Neural progenitor cell (in vitro differentiated cells): Measurements from ENCODE around the gene CREB3. TPM values are rescaled to one million over a fixed set of nuclear protein-coding genes. Genes with fewer than 3 reads are reported as not detected.

Source experiments
- DNase-seq: peaks from one replicate; pipeline ENCODE4 v3.0.0-alpha.2; 2016; ENCODE audit warnings: low spot score
- H2AFZ ChIP-seq: fragments of 200-600 bp; sonication (generic); replicated peaks from 2 replicates; pipeline ENCODE4 v1.6.1; 2016; ENCODE audit warnings: antibody characterized with exemption
- H3F3A ChIP-seq: fragments of 200-600 bp; sonication (generic); 2 replicates; pipeline ENCODE4 v1.6.1; 2016; ENCODE audit warnings: antibody characterized with exemption, low read depth
- H3K27ac ChIP-seq: fragments of 200-600 bp; sonication (generic); 2 replicates; pipeline ENCODE4 v1.5.1; 2016; ENCODE audit warnings: mild to moderate bottlenecking
- H3K27me3 ChIP-seq: fragments of 200-600 bp; sonication (generic); 2 replicates; pipeline ENCODE4 v1.6.1; 2016; ENCODE audit warnings: mild to moderate bottlenecking, moderate library complexity
- H3K36me3 ChIP-seq: fragments of 200-600 bp; sonication (generic); 2 replicates; pipeline ENCODE4 v1.5.1; 2016
- H3K4me1 ChIP-seq: fragments of 200-600 bp; sonication (generic); 2 replicates; pipeline ENCODE4 v1.6.1; 2016; ENCODE audit warnings: mixed run types
- H3K4me2 ChIP-seq: fragments of 200-600 bp; sonication (generic); 2 replicates; pipeline ENCODE4 v1.6.1; 2016
- H3K4me3 ChIP-seq: fragments of 200-600 bp; sonication (generic); 2 replicates; pipeline ENCODE4 v1.5.1; 2016
- H3K79me2 ChIP-seq: fragments of 200-600 bp; sonication (generic); 2 replicates; pipeline ENCODE4 v1.6.1; 2016; ENCODE audit warnings: low read depth
- H3K9ac ChIP-seq: fragments of 200-600 bp; sonication (generic); 2 replicates; pipeline ENCODE4 v1.6.1; 2016
- H3K9me3 ChIP-seq: fragments of 200-600 bp; sonication (generic); 2 replicates; pipeline ENCODE4 v1.5.1; 2016; ENCODE audit warnings: low read depth
- H4K20me1 ChIP-seq: fragments of 200-600 bp; sonication (generic); 2 replicates; pipeline ENCODE4 v1.6.1; 2016; ENCODE audit warnings: low read depth
- H3K27ac Mint-ChIP-seq: 3 replicates; pipeline ENCODE4 v1.8.0; 2021; ENCODE audit warnings: mixed read lengths
- H3K27me3 Mint-ChIP-seq: 2 replicates; pipeline ENCODE4 v1.8.0; 2022; ENCODE audit warnings: low read depth, mild to moderate bottlenecking, inconsistent platforms, moderate library complexity, mixed read lengths; ENCODE audit not compliant: insufficient read depth
- H3K36me3 Mint-ChIP-seq: 3 replicates; pipeline ENCODE4 v1.8.0; 2021; ENCODE audit warnings: mixed read lengths
- H3K4me1 Mint-ChIP-seq: 3 replicates; pipeline ENCODE4 v1.8.0; 2021; ENCODE audit warnings: mixed read lengths
- H3K4me3 Mint-ChIP-seq: 3 replicates; pipeline ENCODE4 v1.8.0; 2021; ENCODE audit warnings: mild to moderate bottlenecking, moderate library complexity, mixed read lengths
- H3K9me3 Mint-ChIP-seq: 3 replicates; pipeline ENCODE4 v1.8.0; 2020; ENCODE audit warnings: mixed read lengths
- CTCF ChIP-seq: fragments of 200-600 bp; sonication (generic); IDR thresholded peaks from 2 replicates; pipeline ENCODE4 v1.5.1; 2017; ENCODE audit warnings: antibody characterized with exemption, mild to moderate bottlenecking
- EZH2 ChIP-seq: fragments of 200-600 bp; sonication (generic); IDR thresholded peaks from 2 replicates; pipeline ENCODE4 v1.6.1; 2017; ENCODE audit warnings: antibody characterized with exemption, mild to moderate bottlenecking, moderate library complexity
- EZH2phosphoT487 ChIP-seq: fragments of 200-600 bp; sonication (generic); IDR thresholded peaks from 2 replicates; pipeline ENCODE4 v1.6.1; 2017; ENCODE audit warnings: antibody characterized with exemption
- total RNA-seq: library from RNA; depleted of rRNA; stranded (reverse); fragments of >200 nt; gene quantifications from 2 replicates; pipeline ENCODE4 v1.2.3, GENCODE V29; 2015; ENCODE audit warnings: low replicate concordance

CREB3 gene
- total RNA-seq, 1 donor from 2014 or later, result 27.9 TPM

- H3K4me3 ChIP-seq, result peak within 1 kb of the TSS; percentile 75
- H3K4me3 Mint-ChIP-seq, result peak within 1 kb of the TSS; percentile 96
- no peaks in the 10 kb centered on the region for H3K9me3 Mint-ChIP-seq
- no peaks in the 10 kb centered on the region for H3K9me3 ChIP-seq
- peak within 1 kb of the TSS; percentile 97 for H2AFZ ChIP-seq
- H3K36me3 Mint-ChIP-seq, result peaks cover 30% of the 10 kb centered on the region
- H3K27ac ChIP-seq, result peak within 1 kb of the TSS; percentile 18
- peak within 1 kb of the TSS; percentile 70 for H3K9ac ChIP-seq
- H3K79me2 ChIP-seq, result peaks cover 64% of the 10 kb centered on the region
- H3K4me1 ChIP-seq, result peaks cover 21% of the 10 kb centered on the region
- TF ChIP-seq CTCF, result no peak
- H3F3A ChIP-seq, result peaks cover 10% of the 10 kb centered on the region
- peak within 1 kb of the TSS; percentile 98 for H3K4me2 ChIP-seq
- peak within 1 kb of the TSS; percentile 78 for H3K27ac Mint-ChIP-seq
- peak; percentile 89 for DNase-seq
- H3K4me1 Mint-ChIP-seq, result peaks cover 30% of the 10 kb centered on the region
- no peaks in the 10 kb centered on the region for H3K36me3 ChIP-seq
- H4K20me1 ChIP-seq, result peaks cover 42% of the 10 kb centered on the region
- no peaks in the 10 kb centered on the region for H3K27me3 ChIP-seq
- H3K27me3 Mint-ChIP-seq, result peaks cover 3% of the 10 kb centered on the region
Measured at GRCh38 chr9:35748858-35749514, 16.5 kb downstream of the CREB3 start, which contains the start of the genes GBA2 and RGP1. GBA2 (minus strand) TSS chr9:35749228; CDS start chr9:35748704, 524 bp downstream. RGP1 (plus strand) TSS chr9:35749287; CDS start chr9:35749756, 469 bp downstream.

GRCh38 chr9:35749515-35750255 is 17.2 kb downstream of the CREB3 start:
- no peaks in the 10 kb centered on the region for H3K27me3 ChIP-seq
- Mint-ChIP-seq H3K27me3 (peaks cover 2% of the 10 kb centered on the region), H3K4me3 (peak overlapping the region; percentile 96), H3K4me1 (peaks cover 30% of the 10 kb centered on the region), H3K9me3 (no peaks in the 10 kb centered on the region), H3K36me3 (peaks cover 29% of the 10 kb centered on the region), H3K27ac (peak overlapping the region; percentile 78)
- TF ChIP-seq CTCF, result no peak
- no peak for TF ChIP-seq EZH2
- no peak for TF ChIP-seq EZH2phosphoT487
- H3K9me3 ChIP-seq, result no peaks in the 10 kb centered on the region
- H3K27ac ChIP-seq, result no peak overlapping the region
- no peaks in the 10 kb centered on the region for H3K36me3 ChIP-seq
- peak overlapping the region; percentile 70 for H3K9ac ChIP-seq
- H3K4me3 ChIP-seq, result peak overlapping the region; percentile 75
- peaks cover 21% of the 10 kb centered on the region for H3K4me1 ChIP-seq
- H2AFZ ChIP-seq, result peak overlapping the region; percentile 97
- H3F3A ChIP-seq, result peaks cover 10% of the 10 kb centered on the region
- peak overlapping the region; percentile 98 for H3K4me2 ChIP-seq
- H4K20me1 ChIP-seq, result peaks cover 36% of the 10 kb centered on the region
- peaks cover 57% of the 10 kb centered on the region for H3K79me2 ChIP-seq
- peak; percentile 41 for DNase-seq

DNA sequence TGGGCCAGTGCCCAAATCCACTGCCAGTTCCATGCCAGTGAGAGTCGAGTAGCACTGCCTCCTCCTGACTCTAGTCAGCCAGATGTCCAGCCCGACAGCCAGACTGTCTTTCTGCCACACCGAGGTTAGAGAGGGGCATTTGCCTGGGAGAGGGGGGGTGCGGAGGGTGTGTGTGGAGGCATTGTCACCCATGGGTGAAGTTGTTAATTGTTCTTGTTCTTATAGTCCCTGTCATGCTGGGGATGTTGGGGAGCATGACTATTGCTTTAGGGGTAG is 17.7 kb downstream of the CREB3 start:
- H3K27ac Mint-ChIP-seq, result peak overlapping the region; percentile 24
- H3K27me3 Mint-ChIP-seq, result no peaks in the 10 kb centered on the region
- H3K36me3 Mint-ChIP-seq, result peaks cover 32% of the 10 kb centered on the region
- peaks cover 35% of the 10 kb centered on the region for H4K20me1 ChIP-seq
- DNase-seq, result no peak
- TF ChIP-seq EZH2 (no peak), CTCF (no peak), EZH2phosphoT487 (no peak)
- H3F3A ChIP-seq, result peaks cover 10% of the 10 kb centered on the region
- peak overlapping the region; percentile 98 for H3K4me2 ChIP-seq
- no peaks in the 10 kb centered on the region for H3K9me3 Mint-ChIP-seq
- no peaks in the 10 kb centered on the region for H3K36me3 ChIP-seq
- no peak overlapping the region for H3K27ac ChIP-seq
- peak overlapping the region; percentile 70 for H3K9ac ChIP-seq
- H3K79me2 ChIP-seq, result peaks cover 52% of the 10 kb centered on the region
- H3K4me3 ChIP-seq, result peak overlapping the region; percentile 75
- H3K27me3 ChIP-seq, result no peaks in the 10 kb centered on the region
- H3K9me3 ChIP-seq, result no peaks in the 10 kb centered on the region
- H3K4me3 Mint-ChIP-seq, result peak overlapping the region; percentile 96
- H2AFZ ChIP-seq, result no peak overlapping the region
- peaks cover 30% of the 10 kb centered on the region for H3K4me1 Mint-ChIP-seq
- H3K4me1 ChIP-seq, result peaks cover 21% of the 10 kb centered on the region
